PC-3 (cell line): ENCODE measurements around the gene UQCRQ.
A peak's percentile ranks its signal among the peaks of the same experiment; 100 is the strongest.

Experiments used
- CTCF ChIP-seq: fragments of 300-600 bp; sonication (generic); conservative IDR thresholded peaks from 2 replicates; pipeline ENCODE4 v1.5.1; 2017; ENCODE audit warnings: antibody characterized with exemption, low read depth, mild to moderate bottlenecking, low read length
- EZH2 ChIP-seq: fragments of 300-600 bp; sonication (generic); IDR thresholded peaks from one replicate; pipeline ENCODE4 v1.6.1; 2017; ENCODE audit warnings: antibody characterized with exemption, mild to moderate bottlenecking, low read length; ENCODE audit not compliant: unreplicated experiment
- EZH2phosphoT487 ChIP-seq: fragments of 300-600 bp; sonication (generic); IDR thresholded peaks from 2 replicates; pipeline ENCODE4 v1.6.1; 2018; ENCODE audit warnings: mild to moderate bottlenecking, antibody characterized with exemption, low read length, borderline replicate concordance

- TF ChIP-seq CTCF (peak; percentile 67), EZH2phosphoT487 (no peak), EZH2 (no peak)
These were observed 16.9 kb downstream of the UQCRQ start for GRCh38 chr5:132883261-132883834.
